GM21576 (cell line): ENCODE results near the gene C1QTNF8.

Experiments used
- ATAC-seq: cut with Tn5 transposase; IDR thresholded peaks from one replicate; pipeline ENCODE4 v1.9.1; 2021; ENCODE audit warnings: mild to moderate bottlenecking, moderate library complexity; ENCODE audit not compliant: unreplicated experiment

Gene C1QTNF8

GRCh38 chr16:1127971-1128715, 32.1 kb upstream of the C1QTNF8 start:
- ATAC-seq, result no peak

- ATAC-seq, result no peak
These were observed 31.1 kb upstream of the C1QTNF8 start for GRCh38 chr16:1127101-1127500.

GRCh38 chr16:1126586-1126985, 30.5 kb upstream of the C1QTNF8 start:
- ATAC-seq, result no peak

- ATAC-seq, result no peak
These were observed 30.0 kb upstream of the C1QTNF8 start for GRCh38 chr16:1126044-1126443.

GRCh38 chr16:1125471-1125870, 29.4 kb upstream of the C1QTNF8 start:
- ATAC-seq, result no peak

DNA sequence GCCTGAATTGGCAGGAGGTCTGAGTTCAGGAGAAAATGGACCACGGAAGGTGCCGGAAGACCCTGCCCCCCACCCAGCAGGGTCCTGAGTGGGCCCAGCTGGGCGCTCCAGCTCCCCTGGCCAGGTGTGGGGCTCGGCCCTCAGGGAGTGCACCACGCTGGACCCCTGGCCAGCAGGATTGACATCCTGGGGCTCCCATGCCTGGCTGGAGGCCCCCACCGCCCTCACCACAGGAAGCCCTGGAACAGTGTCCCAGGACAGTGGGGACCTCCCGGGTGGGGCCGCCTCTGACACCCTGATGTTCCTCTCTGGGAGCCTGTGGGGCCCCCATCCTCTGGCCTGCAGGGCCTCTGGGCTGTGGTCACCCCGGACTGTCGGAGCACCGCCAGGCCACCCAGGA, 28.8 kb upstream of the C1QTNF8 start:
- ATAC-seq, result no peak

DNA sequence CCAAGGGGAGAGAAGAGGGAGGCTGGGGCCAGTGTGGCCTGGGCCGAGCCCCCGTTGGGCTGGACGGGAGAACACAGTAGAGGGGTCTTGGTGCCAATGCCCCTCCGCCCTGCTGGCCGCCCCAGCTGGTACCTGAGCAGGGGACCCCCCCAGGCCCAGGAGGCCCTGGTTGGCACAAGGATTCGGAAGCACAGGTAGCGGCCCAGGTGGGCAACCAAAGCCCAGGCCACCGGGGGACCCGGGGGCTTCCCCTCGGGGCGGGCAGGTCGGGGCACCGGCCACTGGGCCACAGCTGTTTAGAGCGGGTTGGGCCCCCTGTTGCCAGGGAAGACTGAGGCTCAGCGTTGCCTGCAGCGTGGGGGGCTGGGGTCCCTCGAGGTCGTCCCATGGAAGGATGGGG, 28.2 kb upstream of the C1QTNF8 start:
- no peak for ATAC-seq

GRCh38 chr16:1123525-1124230, 27.6 kb upstream of the C1QTNF8 start:
- no peak for ATAC-seq

DNA sequence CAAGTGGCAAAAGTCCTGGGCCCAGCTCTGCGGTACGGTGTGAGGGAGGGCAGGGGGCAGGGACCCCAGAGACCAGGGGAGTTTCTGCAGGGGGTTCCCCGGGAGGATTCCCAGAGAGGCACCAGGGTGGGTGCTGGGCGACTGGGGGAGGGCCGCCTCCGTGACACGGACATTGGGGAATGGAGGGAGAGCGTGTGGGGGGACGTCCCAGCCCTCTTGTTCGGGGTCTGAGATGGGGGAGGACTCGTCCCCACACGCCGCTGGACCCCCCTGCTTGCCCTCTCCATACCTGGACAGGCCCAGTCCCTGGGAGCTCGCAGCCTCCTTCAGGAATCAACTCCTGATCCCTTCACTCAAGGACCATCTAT, 26.3 kb upstream of the C1QTNF8 start:
- no peak for ATAC-seq

DNA sequence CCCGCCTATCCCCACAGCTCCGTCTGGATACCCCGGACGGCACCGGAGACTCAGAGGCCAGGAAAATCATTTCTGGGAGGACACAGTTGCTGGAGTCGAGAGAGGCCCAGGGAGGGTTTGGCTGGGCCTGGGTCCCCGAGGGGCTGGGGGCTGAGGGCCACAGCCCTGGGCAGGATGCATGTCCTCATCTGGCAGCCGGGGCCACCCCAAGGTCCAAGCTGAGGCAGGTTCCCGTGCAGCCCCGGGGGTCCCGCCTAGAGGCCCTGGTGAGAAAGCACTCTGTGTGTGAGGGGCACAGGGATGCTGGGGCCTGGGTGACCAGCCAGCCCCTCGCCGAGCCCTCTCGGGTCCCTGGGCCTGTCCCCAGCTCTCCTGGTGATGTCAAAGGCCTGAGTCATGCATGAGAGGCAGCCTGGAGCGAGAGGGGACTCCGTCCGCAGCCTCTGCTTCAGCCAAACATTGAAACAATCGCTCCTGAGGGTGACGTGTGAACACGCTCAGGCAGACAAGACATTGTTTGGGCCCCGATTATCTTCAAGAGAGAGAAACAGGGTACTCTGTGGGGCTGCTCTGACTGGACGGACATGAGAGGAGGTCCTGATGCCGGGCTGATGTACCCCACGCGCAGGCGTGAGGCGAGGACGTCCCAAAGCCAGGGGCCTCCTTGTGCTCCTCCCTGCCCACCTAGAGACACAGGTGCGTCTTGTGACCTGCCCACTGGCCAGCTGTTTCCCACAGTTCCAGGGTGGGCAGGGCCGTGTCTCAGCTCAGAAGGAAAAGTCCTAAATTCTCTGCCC, 25.8 kb upstream of the C1QTNF8 start:
- no peak for ATAC-seq

- ATAC-seq, result no peak
These were observed 25.0 kb upstream of the C1QTNF8 start for GRCh38 chr16:1121009-1121408.

DNA sequence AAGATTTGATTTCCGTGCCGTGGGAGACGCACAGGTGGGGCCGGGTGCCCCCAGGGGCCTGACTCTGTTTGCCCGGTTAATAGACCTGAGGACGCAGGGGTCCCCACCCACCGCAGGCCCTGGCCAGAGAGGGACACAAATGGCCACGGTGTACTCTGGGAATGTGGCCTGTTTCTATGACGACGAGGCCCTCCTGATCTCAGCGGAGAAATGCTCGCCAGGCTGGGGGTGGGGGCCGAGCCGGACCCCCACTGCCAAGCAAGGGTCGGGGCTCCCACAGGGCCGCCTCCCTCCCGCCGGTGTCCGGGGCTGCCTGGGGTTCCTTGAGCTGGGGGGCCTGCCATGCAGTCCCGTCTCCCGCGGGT, 24.5 kb upstream of the C1QTNF8 start:
- no peak for ATAC-seq

GRCh38 chr16:1119766-1120576, 23.9 kb upstream of the C1QTNF8 start:
- no peak for ATAC-seq

- ATAC-seq, result no peak
These were observed 23.1 kb upstream of the C1QTNF8 start for GRCh38 chr16:1119129-1119528.

GRCh38 chr16:1117926-1118325, 21.9 kb upstream of the C1QTNF8 start:
- ATAC-seq, result no peak

- ATAC-seq, result no peak
These were observed 21.3 kb upstream of the C1QTNF8 start for GRCh38 chr16:1117176-1117900.

- no peak for ATAC-seq
These were observed 20.6 kb upstream of the C1QTNF8 start for GRCh38 chr16:1116693-1117077.

DNA sequence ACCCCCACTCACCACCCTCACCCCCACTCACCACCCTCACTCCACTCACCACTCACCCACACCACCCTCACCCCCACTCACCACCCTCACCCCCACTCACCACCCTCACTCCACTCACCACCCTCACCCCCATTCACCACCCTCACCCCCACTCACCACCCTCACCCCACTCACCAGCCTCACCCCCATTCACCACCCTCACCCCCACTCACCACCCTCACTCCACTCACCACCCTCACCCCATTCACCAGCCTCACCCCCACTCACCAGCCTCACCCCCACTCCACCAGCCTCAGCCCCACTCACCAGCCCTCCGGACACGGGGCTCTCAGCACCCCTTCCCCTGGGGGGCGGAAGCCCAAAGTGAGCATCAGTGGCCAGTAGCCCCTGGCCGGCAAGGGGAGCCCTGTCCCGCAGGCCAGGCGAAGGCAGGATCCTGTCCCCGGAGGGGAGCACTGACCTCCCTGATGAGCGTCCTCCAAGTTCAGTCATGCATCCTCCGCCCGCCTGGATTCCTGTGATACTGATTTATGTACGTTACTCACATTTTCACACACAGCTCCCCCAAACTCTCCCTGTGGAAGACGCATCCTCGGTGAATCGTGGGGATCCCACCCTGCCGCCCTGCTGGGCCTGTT, 18.0 kb upstream of the C1QTNF8 start:
- ATAC-seq, result no peak

DNA sequence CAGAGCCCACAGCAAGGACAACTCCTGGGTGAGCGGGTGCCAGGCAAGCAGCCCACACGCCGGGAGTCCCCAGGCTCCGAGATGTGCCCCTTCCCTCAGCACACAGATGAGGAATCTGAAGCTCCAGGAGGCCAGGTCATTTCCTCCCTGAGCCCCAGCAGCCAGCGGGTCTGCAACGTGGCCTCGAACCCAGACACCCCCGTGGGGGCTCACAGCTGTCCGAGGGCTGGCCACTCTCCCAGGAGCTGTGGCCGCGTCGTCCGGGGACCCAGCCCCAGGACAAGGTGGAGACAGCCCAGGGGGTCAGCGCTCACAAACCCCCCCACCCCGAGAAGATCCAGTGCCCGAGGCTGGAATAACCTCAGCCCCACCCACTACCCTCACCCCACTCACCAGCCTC, 17.4 kb upstream of the C1QTNF8 start:
- no peak for ATAC-seq
